TTC549 (cell line): ENCODE measurements around the gene FAM151A.

Experiments used
- FAIRE-seq: peaks from 2 replicates; lab custom pipeline; 2012; peaks lifted over from hg19 to GRCh38; lab: Jason Lieb, UNC

Gene FAM151A

GRCh38 chr1:54623216-54624007 is at the start of gene FAM151A:
TSS of gene FAM151A (minus strand) at chr1:54623525. CDS start at chr1:54623395, 130 bp downstream.
- no peak for FAIRE-seq

- FAIRE-seq, result no peak
Measured at GRCh38 chr1:54671985-54672608, 48.8 kb upstream of the FAM151A start.

GRCh38 chr1:54668567-54668966 is 45.2 kb upstream of the FAM151A start:
- FAIRE-seq, result no peak

GRCh38 chr1:54667797-54668196 is 44.5 kb upstream of the FAM151A start:
- no peak for FAIRE-seq

- no peak for FAIRE-seq
Measured at GRCh38 chr1:54666333-54666732, 43.0 kb upstream of the FAM151A start.

GRCh38 chr1:54665852-54666251 is 42.5 kb upstream of the FAM151A start:
- FAIRE-seq, result no peak

- no peak for FAIRE-seq
Measured at GRCh38 chr1:54664364-54664763, 41.0 kb upstream of the FAM151A start.

- no peak for FAIRE-seq
Measured at GRCh38 chr1:54663725-54664124, 40.4 kb upstream of the FAM151A start.

- no peak for FAIRE-seq
Measured at GRCh38 chr1:54658164-54658913, 35.0 kb upstream of the FAM151A start.

- FAIRE-seq, result no peak
Measured at GRCh38 chr1:54653036-54653435, 29.7 kb upstream of the FAM151A start.

GRCh38 chr1:54652168-54652567 is 28.8 kb upstream of the FAM151A start:
- no peak for FAIRE-seq

- no peak for FAIRE-seq
Measured at GRCh38 chr1:54651608-54652007, 28.3 kb upstream of the FAM151A start.

- FAIRE-seq, result no peak
Measured at GRCh38 chr1:54650417-54650816, 27.1 kb upstream of the FAM151A start.

- no peak for FAIRE-seq
Measured at GRCh38 chr1:54649921-54650320, 26.6 kb upstream of the FAM151A start.

- no peak for FAIRE-seq
Measured at GRCh38 chr1:54649130-54649898, 26.0 kb upstream of the FAM151A start.

GRCh38 chr1:54645806-54646676 is 22.7 kb upstream of the FAM151A start:
- FAIRE-seq, result no peak

GRCh38 chr1:54643736-54644135 is 20.4 kb upstream of the FAM151A start:
- peak; percentile 37 for FAIRE-seq

GRCh38 chr1:54640863-54641836 is 17.8 kb upstream of the FAM151A start, which contains the start of gene MROH7:
TSS of gene MROH7 (plus strand) at chr1:54641786. CDS start at chr1:54652927, 11,141 bp downstream.
- no peak for FAIRE-seq

GRCh38 chr1:54640361-54640760 is 17.0 kb upstream of the FAM151A start:
- no peak for FAIRE-seq
